Measurements from ENCODE around the gene MMP11.

The MMP11 gene

GRCh38 chr22:23828800-23829680 lies 56.4 kb downstream of the MMP11 start:
- TF ChIP-seq, protein P1, sequence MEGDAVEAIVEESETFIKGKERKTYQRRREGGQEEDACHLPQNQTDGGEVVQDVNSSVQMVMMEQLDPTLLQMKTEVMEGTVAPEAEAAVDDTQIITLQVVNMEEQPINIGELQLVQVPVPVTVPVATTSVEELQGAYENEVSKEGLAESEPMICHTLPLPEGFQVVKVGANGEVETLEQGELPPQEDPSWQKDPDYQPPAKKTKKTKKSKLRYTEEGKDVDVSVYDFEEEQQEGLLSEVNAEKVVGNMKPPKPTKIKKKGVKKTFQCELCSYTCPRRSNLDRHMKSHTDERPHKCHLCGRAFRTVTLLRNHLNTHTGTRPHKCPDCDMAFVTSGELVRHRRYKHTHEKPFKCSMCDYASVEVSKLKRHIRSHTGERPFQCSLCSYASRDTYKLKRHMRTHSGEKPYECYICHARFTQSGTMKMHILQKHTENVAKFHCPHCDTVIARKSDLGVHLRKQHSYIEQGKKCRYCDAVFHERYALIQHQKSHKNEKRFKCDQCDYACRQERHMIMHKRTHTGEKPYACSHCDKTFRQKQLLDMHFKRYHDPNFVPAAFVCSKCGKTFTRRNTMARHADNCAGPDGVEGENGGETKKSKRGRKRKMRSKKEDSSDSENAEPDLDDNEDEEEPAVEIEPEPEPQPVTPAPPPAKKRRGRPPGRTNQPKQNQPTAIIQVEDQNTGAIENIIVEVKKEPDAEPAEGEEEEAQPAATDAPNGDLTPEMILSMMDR (IDR thresholded peaks at IDR 0.05; ENCODE audit: low read depth, low read length) = no peak
- H3K4me3 ChIP-seq (ENCODE audit: low read depth, low read length) = no peak overlapping the region

- H3K4me3 ChIP-seq (ENCODE audit: low read depth, low read length) = no peak overlapping the region
- TF ChIP-seq, protein P1 (IDR thresholded peaks at IDR 0.05; ENCODE audit: low read depth, low read length) = no peak
Observed at GRCh38 chr22:23829845-23830372, 57.3 kb downstream of the MMP11 start.

GRCh38 chr22:23831261-23831660 lies 58.6 kb downstream of the MMP11 start:
- TF ChIP-seq, protein P1 (IDR thresholded peaks at IDR 0.05; ENCODE audit: low read depth, low read length) = no peak
- no peak overlapping the region for H3K4me3 ChIP-seq (ENCODE audit: low read depth, low read length)

DNA sequence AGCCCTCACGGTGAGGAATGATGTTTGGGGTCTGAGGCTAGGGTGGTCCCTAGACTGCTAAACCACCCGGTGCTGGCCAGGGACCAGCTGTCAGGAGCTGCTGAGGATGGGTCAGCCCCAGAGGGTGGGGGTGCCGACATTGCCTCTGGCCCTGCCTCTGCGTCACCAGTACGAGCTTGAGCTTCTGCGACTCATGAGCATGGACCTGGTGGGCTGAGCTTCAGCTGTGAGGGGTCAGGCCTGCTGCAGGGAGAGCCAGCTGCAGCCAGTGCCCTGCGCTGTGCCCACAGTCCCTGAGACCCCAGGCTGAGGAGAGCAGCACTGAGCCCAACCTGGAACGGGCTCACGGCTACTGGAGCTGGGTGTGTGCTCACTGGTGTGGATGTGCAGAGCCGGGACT lies 59.1 kb downstream of the MMP11 start:
- TF ChIP-seq, protein P1 (IDR thresholded peaks at IDR 0.05; ENCODE audit: low read depth, low read length) = no peak
- no peak overlapping the region for H3K4me3 ChIP-seq (ENCODE audit: low read depth, low read length)

DNA sequence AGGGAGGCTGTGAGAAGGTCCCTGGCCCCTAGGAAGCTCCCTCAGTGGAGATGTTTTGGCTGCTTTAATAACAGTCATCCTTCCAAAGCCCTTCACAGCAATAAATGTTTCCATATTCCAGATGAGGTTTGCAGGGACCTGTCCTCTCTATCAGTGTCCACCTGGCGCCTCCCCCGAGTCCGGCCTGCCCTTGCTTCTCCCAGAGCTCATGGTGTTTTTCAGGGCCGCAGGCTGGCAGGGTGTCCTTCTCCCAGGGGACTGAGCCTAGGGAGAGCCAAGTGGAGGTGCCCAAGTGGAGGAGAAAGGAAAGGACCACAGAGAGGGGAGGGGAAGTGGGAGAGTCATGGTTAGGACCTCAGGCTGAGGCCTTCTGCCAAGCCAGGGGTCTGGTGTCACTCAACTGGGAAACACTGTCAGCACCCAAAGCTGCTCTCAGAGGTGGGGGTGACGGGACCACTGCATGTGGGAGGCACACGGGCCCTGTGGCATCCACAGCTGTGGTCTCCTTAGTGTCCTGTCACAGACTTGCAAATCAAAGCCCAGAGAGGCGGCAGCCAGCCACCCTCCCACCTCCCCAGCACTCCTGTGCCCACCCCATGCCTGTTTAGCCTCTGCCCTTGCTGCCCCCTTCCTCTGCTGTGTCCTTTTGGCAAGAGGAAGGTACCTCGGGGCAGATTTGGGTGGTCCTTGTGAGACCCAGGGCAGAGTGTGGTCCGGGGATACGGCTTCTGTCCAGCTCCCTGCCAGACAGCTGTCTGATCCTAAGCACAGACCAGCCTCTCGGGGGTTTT lies 59.8 kb downstream of the MMP11 start:
- TF ChIP-seq, protein P1 (IDR thresholded peaks at IDR 0.05; ENCODE audit: low read depth, low read length) = no peak
- no peak overlapping the region for H3K4me3 ChIP-seq (ENCODE audit: low read depth, low read length)

DNA sequence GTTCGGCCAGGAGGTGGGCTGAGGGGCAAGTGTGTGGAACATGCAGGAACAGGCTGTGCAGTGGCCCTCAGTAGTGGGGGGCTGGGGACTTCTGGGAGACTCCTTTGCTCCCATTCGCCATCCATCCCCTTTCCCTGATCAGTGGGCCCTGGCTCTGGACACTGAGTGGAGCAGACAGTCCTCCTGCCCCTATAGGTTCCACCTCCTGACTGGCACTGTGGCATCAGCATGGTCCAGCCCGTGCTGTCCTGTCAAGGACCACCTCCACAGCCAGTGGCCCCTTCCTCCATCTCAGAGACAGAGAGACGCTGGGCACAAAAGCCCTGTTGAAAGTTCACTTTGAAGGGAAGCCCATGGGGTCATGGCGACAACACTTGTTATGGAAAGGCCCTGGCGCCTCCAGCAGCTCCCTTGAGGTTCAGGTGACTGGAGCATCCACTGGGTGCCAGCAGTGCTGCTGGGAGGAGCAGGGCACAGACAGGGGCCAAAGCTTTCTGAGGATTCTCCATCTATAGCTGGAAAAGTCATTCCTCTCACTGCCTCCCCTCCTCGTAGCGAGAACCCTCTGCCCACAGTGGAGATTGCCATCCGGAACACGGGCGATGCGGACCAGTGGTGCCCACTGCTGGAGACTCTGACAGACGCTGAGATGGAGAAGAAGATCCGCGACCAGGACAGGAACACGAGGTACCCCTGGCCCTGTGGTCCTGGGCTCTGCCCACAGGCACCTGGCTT lies 60.5 kb downstream of the MMP11 start:
- TF ChIP-seq, protein P1 (IDR thresholded peaks at IDR 0.05; ENCODE audit: low read depth, low read length) = no peak
- no peak overlapping the region for H3K4me3 ChIP-seq (ENCODE audit: low read depth, low read length)

All from WI38 (cell line).